Renal pelvis (tissue), 4 donors: Measurements from ENCODE around the gene ZNF791. TPM values are rescaled to one million over a fixed set of nuclear protein-coding genes. Genes with fewer than 3 reads are reported as not detected.
"Not testable (repeated sequence)": the region's sequence is repeated elsewhere in the genome, so short reads cannot be mapped to it uniquely, and the experiment has no call there.

ENCODE experiments used
- DNase-seq: peaks from one replicate; pipeline ENCODE4 v3.0.0-alpha.2; 2013
- polyA plus RNA-seq, 3 donors: library from polyadenylated mRNA; unstranded; fragments of 120-200 nt; gene quantifications; one replicate each; pipeline ENCODE4 v1.2.1, GENCODE V29; 2013; ENCODE audit not compliant: insufficient read length in 3 of 3

The ZNF791 gene
- polyA plus RNA-seq, 3 donors = 14.8 to 26.2 (median 22.0) TPM

DNA sequence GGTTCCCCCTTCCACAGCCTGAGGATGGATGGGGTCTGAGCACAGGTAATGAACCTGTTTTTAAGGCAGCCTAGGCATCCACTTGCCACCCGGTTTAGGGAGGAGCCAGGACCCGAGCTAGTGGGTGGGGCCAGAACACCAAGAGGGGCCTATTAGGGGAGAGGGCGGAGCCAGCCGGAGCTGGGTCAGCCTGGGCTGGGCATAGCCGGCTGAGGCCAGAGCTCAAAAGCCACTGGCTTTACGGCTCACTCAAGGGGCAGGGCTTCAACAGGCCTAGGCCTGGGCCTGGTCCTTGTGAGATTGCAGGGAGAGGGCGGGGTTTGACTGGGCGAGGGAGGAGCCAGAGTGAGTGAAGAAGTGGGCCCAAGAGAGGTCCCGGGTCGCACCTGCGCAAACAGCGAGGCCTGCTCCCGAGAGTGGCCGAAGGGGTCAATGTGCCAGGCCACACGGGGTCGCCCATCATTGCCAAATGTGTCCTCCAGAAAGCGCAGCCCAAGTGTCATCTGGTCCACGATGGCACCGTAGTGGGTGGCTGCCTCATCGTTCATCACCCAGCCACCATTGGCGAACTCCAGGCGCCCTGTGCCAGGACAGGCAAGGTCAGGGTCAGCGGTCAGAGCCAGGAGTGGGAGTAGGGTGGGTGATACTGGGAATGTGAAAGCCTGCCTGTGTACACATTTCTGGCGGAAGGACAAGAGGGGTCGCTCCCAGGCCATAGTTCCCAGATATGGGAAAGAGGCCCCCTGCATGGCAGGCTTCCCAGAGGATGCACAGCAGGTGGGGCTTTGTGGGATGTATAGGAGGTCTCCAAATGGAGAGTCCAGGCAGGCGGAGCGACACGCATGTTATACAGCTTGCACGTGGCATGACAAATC lies 53.9 kb downstream of the ZNF791 start:
- no peak for DNase-seq

DNA sequence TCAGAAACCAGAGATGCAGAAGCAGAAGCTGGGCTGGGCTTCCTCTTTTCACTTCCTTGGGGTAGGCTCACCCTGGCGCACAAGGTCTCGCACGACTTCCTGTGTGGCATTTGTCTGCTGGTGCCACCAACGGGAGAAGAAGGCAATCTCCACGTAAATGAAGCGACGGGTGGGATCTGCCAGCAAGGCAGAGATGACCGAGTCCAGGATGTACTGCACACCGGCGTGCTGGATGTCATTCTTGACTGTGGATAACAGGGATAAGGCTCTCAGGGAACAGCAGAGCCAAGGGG lies 54.5 kb downstream of the ZNF791 start:
- DNase-seq = no peak

DNA sequence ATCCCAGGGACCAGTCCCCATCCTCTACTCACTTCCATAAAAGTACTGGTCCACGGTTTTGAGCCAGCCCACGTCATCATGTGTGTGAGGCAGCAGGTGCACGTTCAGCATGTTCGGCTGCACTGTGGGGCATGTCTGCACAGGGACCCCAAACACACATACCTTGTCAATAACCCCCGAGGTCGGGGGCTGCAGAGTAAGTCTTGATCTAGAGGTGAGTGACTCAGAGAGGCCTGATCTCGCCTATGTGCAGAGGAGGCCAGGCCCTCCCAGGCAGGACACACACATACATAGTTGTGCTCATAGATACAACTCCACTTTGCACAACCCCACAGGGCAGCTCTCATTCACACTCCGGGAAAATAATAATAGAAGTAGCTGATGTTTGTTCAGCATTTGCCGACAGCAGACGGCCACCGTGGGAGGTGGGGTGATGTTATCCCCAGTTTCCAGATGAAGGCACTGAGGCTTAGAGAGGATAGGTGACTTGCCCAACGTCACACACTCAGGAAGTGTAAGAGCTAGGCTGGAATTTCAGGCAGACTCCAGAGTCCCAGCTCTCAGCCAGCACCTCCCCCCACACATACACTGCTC lies 55.0 kb downstream of the ZNF791 start:
- DNase-seq = no peak

DNA sequence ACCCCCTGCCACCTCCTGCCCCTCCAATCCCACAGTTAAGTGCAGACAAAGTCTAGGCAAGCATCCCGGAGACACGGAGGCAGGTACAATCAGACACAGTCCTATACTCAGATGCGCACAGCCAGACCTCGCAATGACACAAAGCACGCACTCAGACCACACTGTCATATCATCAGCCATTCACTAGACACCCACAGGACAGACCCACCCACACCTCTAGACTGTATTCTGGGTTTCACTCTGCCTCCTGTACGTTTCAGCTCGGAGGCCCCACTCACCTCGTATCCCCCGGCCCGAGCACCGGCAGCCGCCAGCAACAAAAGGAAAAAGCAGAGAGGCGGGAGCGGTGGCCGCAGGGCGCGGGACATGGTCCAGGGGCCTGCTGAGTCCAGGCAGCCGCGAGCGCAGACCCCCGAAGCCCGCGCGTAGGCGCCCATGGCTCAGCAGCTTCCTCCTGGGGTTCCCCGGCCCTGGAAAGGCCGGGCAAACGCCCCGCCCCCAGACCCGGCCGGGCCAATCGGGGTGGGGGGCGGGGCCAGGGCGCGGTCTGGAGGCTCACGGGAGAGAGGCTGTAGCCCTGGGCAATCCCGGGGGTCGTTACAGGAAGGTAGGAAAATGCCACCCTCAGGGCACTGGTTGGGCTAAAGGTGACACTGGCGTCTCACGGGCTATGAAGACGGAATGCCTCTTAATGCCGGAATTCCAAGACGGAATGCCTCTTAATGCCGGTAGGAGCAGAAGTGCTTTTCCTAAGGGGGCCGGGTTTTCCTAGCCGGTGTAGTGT lies 55.7 kb downstream of the ZNF791 start, which contains the start of the genes MAN2B1 and WDR83:
MAN2B1 (minus strand) TSS at position 478 of the 784 bp plus-strand sequence; CDS start at position 437, 41 bp downstream.
WDR83 (plus strand) TSS at position 543 of the 784 bp plus-strand sequence. CDS start 2,984 bp downstream, outside the sequence.
- peak; percentile 83 for DNase-seq

DNA sequence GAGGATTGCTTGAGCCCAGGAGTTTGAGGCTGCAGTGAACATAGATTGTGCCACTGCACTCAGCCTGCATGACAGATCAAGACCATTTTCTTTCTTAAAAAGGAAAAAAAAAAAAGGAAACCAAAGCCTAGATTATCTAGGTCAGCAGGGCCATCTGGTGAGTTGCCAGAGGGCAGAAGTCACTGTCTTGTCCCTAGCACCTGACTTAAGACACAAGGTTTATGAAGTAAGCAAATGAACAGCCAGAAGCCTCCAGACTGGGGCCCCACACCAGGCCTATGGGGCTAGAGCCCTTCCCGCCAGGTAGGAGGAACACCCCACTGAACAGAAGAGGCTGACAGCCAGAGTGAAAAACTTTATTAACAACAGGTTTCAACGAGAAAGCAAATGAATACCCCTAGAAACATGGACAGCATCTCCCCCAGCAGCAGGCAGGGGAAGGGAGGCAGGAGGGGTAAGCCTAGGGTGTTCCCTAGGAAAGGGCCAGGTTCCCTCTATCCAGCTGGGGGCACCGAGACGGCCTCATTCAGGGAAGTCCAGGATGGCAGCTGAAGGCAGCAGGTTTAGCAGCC lies 57.1 kb downstream of the ZNF791 start:
- DNase-seq = no peak

DNA sequence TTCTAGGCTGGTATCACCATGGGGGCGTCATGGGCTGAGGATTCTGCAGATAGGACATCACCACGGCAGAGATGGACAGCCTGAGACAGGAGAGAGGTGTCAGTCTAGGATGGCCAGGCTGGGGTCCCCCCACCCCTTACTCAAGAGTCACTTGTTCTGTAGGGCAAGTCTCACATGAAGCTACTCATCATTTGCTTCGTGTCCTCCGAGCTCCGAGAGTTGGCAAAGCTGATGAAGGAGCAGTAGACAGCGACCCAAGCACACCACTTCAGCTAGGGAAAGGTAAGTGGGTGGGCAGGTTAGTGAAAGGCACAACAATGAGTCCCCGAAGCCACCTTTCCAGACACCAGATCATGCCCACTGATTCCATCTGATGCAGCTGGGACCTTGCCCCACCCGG lies 57.6 kb downstream of the ZNF791 start:
- no peak for DNase-seq

DNA sequence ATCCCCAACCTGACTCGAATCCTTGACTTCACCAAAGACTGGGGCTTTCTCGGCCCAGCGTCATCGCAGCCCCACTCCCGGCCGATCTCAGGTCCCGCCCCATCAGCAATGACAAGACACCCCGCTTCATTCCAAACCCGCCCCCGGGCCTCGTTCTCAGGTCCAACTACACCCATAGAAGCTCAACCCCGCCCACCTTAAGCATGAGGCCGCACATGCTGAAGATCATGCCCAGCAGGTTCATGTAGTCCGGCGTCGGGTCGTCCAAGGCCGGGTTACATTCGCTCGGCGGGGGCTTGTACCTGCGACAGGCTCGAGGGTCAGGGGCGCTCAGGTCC lies 58.2 kb downstream of the ZNF791 start:
- no peak for DNase-seq

DNA sequence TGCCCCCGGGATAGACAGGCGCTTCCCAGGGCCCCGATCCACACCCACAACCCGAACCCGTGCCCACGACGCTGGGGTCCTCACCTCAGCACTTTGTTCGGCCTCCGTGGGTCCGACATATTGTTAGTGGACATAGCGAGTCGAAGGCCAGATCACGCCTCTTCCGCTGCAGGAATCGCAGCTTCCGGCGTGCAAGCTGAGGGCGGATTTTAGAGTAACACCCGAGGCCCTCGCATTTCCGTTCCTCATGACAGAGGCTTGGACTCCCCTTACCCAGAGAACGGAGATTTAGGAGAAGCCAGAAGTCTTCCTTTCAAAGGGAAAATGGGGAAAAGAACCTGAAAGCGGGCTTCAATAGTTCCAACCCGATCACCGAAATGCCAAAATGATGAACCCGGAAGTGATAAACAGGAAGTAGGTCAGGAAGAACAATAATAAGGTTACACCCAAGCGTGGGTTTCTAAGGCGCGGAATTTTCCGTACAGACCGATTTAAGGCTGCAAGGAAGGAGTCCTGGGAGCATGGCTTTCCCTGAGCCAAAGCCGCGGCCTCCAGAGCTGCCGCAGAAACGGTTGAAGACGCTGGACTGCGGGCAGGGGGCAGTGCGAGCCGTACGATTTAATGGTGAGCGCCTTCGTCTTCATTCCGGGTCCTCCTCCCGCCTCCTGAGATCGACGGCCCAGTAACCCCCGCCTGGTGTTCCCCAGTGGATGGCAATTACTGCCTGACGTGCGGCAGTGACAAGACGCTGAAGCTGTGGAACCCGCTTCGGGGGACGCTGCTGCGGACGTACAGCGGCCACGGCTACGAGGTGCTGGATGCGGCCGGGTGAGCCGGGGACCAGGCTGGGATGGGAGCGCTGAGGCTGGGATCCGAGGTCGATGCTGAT lies 58.8 kb downstream of the ZNF791 start:
- DNase-seq = peak; percentile 81

DNA sequence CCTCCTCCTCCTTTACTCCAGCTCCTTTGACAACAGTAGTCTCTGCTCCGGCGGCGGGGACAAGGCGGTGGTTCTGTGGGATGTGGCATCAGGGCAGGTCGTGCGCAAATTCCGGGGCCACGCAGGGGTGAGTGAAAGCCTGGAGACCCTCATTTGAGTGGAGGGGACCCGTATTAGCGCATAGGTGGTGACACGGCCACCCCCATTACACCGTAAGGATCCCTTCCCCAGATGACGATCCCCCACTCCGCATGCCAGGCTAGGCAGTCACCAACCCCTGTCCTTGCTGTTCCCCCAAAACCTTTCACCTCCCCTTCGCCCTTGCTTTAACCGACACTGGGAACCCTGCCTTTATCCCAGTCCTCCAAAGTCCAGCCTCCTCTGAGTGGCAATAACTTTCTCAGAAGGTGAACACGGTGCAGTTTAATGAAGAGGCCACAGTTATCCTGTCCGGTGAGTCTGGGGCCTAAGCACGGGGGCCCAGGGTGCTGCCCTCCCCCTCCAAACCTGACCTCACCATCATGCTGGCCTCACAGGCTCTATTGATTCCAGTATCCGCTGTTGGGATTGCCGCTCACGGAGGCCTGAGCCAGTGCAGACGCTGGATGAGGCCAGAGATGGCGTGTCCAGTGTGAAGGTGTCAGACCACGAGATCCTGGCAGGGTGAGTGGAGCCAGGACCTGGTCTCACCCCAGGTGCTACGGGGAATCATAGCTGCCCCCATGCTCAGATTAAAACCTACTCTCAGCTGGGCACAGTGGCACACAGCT lies 59.6 kb downstream of the ZNF791 start:
- DNase-seq = no peak

DNA sequence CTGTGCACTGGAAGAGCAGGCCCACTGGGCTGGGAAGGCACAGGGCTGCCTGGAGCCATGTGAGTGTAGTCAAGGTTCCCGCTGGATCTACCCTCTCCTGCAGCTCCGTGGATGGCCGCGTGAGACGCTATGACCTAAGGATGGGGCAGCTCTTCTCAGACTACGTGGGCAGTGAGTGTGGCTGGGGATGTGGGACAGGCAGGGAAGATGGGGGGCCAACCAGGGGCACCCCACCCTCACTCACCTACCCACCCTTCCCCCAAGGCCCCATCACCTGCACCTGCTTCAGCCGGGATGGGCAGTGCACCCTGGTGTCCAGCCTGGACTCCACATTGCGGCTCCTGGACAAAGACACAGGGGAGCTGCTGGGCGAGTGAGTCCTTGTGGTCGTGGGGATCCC lies 62.0 kb downstream of the ZNF791 start:
- no peak for DNase-seq

DNA sequence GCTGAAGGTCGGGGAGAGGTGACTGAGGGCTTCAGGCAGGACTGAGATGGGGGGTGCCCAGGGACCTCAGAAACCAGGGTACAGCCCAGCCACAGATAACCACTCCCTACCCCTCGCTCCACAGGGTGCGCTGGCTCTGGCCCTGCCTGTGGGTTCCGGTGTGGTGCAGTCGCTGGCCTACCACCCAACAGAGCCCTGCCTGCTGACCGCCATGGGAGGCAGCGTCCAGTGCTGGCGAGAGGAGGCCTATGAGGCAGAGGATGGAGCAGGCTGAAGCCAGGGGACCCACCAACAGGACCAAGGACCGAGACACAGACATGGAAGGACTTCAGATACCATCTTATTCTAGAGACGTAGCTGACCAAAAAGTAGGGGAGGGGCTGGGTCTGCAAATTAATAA lies 64.7 kb downstream of the ZNF791 start:
- no peak for DNase-seq

DNA sequence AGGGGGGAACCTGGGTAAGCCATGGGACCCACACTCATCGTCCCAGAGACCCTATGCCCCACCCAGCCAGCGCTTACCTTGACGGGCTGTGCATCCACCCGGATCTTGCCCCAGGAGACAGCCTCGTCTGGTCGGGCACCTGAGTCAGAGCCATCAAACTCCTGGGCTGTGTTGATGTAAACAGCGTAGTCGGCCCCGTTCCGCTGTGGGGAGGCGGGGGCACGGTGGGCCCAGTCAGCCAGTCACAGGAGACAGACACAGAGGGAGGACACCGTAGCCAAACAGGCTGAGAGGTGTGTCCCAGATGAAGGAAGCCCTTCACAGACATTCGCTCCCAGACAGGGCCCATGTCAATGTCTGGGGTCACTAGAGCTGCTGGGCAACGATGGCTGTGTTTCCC lies 65.2 kb downstream of the ZNF791 start:
- no peak for DNase-seq

DNA sequence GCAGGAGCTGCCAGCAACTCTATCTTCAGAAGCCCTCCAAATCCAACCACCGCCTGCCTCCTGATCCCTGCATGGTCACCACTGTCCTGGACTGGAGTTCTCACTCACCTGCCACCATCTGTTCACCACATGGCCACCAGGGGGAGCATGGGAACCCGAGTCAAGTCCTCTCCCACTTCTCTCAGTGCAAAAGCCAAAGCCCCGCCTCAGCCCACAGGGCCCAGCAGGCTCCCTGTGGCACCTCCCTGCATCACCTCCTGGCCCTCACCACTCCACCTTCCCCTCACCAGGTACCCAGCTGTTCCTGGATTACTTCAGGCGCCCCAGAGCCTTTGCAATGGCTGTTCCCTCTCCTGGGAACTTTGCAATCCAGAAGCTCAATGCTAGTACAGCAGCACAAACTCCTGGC lies 65.7 kb downstream of the ZNF791 start:
- DNase-seq = peak; percentile 73

DNA sequence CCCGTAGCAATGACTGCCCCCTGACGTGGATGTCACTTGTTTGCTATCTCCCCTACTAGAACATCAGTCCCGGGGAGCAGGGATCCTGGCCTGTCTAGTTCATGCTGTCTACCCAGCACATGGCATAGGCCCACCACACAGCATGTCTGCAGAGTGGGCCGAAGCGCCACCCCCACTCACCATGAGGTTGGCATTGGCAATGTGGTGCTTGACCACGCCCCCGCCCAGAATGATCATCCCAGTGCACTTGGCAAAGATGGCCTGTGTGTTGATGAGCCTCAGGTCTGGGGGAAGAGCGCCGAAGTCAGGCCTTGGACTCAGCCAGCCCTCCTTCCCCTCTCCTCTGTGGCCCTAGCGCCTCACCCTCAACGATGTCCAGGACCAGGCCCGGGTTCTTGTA lies 66.2 kb downstream of the ZNF791 start:
- no peak for DNase-seq

DNA sequence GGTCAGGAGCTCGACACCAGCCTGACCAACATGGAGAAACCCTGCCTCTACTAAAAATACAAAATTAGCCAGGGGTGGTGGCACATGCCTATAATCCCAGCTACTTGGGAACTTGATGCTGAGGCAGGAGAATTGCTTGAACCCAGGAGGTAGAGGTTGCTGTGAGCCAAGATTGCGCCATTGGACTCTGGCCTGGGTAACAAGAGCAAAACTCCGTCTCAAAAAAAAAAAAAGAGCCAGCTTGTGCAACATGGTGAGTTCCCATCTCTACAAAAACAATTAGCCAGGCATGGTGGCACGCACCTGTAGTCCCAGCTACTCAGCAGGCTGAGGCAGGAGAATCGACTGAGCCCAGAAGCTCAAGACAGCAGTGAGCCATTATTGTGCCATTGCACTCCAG lies 67.3 kb downstream of the ZNF791 start:
- DNase-seq = not testable (repeated sequence)

DNA sequence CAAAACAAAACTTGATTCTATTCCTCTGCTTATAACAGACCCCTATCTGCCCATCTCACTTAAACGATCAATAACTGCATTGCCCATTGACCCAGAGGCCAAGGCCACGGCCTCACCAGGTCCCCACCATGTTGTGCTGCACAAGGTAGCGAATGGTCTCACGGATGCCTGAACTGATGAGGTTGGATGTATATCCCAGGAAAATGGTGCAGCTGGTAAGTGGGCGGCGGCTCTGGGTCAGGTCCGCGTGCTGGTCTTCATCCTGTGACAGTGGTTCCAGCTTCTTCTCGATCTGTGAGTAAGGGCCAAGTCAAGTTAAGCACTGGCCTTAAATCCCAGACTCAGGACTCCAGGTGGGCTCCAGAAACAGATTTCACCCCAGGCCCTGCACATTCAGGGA lies 69.3 kb downstream of the ZNF791 start:
- DNase-seq = no peak

DNA sequence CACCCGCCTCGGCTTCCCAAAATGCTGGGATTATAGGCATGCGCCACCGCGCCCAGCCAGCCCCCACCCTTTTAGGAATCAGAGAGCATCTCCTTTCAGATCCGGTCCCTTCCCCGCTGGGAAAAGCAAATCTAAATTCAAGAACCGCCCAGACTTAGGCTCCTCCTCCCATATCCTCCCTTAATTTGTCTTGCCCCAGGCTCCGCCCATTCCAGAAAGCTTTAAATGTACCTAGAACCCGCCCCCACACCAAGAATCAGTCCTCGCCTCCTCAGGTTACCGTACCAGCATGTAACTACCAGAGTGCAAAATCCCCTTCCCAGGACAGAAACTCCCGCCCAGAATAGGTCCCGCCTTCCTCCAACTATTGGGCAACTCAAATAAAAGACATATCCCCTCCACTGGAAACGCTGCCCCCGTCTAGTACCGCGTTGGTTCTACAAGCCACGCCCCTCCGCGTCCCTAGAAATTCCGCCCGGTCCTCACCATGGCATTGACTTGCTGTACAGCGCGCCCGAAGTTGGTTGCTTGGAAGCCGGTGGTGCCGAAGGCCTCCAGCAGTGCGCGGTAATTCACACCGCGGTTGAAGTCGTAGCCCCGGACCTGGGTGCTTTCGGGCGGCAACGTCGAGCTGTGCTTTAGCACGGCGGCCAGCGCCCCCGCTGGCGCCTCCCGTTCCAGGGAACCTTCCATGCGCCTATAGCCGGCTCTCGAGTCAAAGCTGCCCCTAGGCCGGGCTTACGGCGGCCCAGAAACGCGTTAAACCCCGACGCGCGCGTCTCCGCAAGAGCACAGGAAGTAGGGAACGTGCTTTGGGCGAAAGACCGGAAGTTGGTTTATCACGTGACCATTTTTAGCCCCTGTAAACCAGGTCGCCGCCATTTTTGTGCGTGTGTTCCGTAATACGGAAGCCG lies 70.6 kb downstream of the ZNF791 start, which contains the start of gene DHPS:
DHPS (minus strand) TSS at position 807 of the 914 bp plus-strand sequence; CDS start at position 693, 114 bp downstream.
- DNase-seq = peak; percentile 98
